GM10266 (cell line): ENCODE measurements around the gene BAG5.
"Not testable (repeated sequence)": the region's sequence is repeated elsewhere in the genome, so short reads cannot be mapped to it uniquely, and the experiment has no call there.

Experiments used
- DNase-seq: peaks from one replicate; pipeline ENCODE4 v3.0.0; 2012; ENCODE audit errors: extremely low spot score
- TF ChIP-seq, protein P1 (sequence below): IDR thresholded peaks from 2 replicates; pipeline ENCODE4 v1.5.1; 2012; ENCODE audit warnings: mild to moderate bottlenecking, low read depth; ENCODE audit not compliant: control insufficient read depth, insufficient read depth; ENCODE audit errors: missing control alignments

Gene BAG5

DNA sequence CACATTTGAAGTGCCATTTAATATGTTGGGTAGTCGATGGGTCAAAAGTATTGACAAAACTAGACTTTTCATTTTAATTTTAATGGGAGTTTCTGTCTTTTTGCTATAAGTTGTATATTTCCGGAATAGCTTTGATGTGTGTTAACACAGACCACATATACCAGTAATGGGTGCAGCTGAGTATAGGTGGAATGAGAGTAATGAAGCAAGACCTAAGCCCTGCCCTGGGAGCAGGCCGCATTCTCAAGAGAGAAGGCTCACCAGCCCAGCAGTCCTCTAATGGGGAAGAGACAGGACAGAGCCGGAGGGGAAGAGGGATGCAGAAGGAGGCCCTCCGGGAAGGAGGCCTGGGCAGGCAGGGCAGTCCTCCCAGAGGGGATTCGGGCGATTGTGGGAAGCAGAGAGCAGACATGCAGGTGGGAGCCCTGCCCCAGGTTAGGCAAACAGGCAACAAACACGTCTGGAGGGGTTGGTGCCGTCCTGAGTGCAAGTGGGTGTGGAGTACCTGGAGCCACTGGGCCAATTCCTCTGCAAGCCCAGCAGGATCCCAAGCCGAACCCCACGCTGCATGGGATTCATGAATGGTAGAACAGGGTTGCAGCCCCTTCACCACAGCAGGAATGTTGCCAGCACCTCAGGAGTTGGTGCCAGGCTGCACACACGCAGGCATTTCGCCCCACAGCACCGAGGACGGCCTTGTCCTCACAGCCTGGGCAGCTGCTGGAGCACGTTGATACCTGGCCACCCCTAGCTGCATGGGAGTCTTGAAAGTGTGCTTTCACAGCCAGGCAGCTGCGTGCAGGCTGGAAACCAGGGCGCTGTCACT lies 47.6 kb downstream of the BAG5 start:
- TF ChIP-seq, protein P1, sequence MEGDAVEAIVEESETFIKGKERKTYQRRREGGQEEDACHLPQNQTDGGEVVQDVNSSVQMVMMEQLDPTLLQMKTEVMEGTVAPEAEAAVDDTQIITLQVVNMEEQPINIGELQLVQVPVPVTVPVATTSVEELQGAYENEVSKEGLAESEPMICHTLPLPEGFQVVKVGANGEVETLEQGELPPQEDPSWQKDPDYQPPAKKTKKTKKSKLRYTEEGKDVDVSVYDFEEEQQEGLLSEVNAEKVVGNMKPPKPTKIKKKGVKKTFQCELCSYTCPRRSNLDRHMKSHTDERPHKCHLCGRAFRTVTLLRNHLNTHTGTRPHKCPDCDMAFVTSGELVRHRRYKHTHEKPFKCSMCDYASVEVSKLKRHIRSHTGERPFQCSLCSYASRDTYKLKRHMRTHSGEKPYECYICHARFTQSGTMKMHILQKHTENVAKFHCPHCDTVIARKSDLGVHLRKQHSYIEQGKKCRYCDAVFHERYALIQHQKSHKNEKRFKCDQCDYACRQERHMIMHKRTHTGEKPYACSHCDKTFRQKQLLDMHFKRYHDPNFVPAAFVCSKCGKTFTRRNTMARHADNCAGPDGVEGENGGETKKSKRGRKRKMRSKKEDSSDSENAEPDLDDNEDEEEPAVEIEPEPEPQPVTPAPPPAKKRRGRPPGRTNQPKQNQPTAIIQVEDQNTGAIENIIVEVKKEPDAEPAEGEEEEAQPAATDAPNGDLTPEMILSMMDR = no peak
- no peak for DNase-seq

DNA sequence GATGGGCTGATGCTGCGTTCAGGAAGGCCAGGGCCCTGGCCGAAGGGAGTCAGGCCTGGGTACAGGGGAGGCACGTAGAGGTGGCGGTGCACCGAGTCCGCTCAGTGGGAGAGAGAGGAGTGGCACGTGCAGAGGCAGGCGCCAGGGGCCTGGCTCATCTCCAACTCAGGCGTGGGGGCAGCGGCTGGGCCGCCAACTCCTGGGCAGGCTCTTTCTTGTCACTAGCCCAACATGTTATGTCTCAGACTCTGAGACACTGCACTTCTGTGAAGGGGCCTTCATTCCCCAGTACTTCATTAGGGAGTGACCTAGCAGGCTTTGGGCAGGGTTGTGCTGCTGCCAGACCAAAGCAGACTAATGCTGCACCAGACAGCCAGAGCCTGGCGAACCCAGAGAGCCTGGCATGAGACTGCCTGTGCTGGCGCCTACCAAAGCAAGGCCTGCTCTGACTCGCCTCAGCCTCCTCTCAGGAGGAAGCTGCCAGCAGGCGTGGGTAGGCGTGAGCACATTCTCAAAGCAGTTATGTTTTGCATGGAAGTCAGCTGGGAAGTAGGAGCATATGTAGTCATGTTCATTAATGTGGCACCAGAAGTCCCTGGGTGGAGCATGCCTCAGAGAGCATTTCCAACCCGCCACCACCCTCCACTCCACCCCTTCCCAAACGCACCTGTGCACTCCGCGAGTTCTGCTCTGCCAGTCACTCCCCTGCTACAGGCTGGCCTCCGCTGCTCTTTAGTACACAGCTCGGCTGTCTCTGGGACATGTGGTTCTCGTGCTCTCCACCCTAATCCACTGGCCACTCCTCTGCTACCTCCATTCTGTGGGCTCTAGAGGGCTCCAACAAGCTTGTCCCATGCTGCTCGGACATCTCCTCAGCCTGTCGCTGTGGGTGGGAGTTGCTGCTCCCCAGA lies 49.5 kb downstream of the BAG5 start:
- peak; percentile 4 for DNase-seq
- TF ChIP-seq, protein P1 = no peak

DNA sequence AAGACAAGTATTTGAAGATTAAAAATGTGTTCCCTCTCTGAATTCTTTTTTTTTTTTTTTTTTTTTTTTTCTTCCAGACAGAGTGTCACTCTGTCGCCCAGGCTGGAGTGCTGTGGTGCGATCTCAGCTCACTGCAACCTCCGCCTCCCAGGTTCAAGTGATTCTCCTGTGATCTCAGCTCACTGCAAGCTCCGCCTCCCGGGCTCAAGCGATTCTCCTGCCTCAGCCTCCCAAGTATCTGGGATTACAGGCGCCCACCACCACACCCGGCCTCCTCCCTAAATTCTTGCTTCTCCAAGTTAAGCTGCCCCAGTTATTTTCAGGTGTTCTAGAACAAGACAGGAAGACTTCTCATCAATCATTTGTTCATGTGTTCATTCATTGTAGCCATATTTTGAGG lies 50.3 kb downstream of the BAG5 start:
- not testable (repeated sequence) for DNase-seq

DNA sequence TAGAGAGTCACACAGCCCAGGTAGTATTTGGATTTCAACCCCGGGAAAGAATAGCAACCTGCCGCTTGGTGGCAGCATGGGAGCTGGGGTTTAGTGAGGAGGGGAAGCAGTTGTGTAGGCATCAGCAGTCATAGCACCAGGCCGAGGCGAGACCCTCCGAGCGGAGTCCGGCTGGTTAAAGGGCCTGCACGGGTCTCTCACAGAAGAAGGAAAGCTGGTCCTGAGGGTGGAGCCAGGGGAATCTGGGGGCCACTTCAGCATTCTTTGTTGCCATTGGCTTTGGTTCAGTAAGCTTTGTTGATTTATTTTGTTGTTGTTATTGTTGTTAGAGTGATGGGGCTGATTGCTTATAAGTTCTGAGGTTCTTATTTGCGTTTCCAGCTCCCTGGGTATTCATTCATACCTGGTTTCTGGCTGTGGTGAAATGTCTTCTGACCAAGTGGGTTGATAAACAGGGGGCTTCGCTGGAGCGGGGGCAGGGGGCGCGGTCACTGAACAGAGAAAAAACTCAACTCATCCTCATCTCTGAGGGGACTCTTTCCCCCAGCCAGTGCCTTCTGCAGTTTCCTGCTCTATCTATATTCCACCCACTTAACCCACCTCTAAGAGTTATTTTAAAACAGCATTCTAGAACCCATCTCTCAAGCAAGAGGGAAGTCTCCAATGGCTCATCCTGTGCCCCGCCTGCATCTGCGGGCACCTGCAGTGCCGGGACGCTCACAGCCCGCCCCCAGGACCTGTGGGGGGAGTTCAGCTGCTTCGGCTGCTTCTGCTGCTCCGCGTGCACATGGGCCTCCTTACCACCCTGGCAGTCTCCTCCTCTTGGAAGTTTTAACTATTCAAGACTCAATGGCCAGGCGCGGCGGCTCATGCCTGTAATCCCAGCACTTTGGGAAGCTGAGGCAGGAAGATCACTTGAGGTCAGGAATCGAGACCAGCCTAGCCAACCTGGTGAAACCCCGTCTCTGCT lies 51.4 kb downstream of the BAG5 start:
- TF ChIP-seq, protein P1 = no peak
- peak; percentile 1 for DNase-seq

DNA sequence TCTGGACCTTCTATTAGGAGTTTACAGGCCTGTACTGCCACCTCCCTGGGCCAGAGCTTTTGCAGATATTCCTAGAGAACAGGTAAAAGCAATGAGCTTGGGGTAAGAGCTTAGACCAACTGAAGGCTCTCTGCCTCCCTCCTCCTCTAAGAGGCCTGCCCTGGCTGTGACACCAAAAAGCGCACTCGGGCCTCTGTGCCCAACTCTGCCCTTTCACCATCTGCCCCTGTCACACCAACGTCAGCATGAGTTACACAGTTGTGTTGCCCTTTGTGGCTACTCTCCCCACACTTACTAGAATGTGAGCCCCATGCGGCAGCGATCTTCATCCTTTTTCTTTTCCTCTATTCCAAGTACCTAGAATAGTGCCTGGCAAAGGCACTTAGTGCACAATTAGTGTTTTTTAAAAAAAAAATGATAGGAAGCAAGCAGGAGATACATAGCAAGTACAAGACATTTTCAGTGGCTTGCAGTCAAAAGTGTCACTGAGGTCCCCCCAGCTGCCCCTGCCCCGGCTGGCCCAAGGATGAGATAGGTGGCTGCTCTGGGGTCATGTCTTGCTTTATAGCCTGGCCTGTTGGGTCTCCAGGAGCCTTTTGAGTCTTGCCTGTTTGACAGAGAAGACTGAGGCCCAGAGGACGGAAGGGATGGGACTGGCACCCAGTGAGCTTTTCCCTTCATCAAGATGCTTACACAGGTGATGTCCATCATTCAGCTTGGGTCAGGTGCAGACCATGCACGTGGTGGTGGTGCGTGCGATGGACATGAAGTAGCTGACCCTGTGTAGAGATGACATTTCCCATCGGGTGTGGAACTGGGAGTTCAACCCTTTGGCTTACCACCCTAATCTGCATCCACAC lies 52.4 kb downstream of the BAG5 start:
- TF ChIP-seq, protein P1 = no peak
- DNase-seq = no peak

DNA sequence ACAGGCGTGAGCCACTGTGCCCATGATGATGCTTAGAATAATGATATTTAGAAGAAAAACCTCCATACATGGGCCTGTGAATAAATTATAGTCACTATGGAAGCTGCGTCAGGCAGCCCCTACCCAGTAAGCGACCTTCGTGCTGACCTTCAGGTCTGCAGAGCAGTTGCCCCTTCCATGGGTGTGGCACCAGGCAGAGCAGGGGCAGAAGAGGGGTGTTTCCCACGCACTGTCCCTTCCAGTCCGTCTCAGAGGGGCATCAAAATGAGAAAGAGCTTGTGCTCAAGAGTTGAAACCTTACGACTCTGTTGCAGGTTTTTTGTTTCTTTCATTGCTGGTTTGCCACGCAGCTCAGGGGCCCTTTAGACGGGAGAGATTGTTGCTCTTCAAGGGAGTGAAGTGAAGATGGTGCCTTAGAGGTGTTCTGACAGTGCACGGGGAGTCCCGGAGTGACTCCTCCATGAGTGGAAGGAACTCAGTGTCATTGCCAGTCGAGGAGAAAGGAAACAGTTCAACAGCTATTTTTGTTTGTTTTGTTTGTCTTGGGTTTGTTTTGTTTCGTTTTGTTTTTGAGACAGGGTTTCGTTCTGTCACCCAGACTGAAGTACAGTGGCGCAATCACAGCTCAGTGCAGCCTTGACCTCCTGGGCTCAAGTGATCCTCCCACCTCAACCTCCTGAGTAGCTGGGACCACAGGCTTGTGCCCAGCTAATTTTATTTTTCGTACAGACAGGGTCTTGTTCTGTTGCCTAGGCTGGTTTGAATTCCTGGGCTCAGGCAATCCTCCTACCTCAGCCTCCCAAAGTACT lies 53.7 kb downstream of the BAG5 start:
- TF ChIP-seq, protein P1 = no peak
- no peak for DNase-seq
